ENCODE results near the gene CAMK2D. TPM values are rescaled to one million over a fixed set of nuclear protein-coding genes. Genes with fewer than 3 reads are reported as not detected.

Gene CAMK2D
- total and polyA plus RNA-seq, 7 donors = 24.3 to 78.1 (median 54.0) TPM

GRCh38 chr4:113437129-113437528 lies 324.4 kb downstream of the CAMK2D start:
- intact Hi-C loops (cut with DNase I) = loop anchor here (5.0 kb wide), 1 partner anchor 325 kb away; the partner anchor contains the start of gene CAMK2D
- H3K27me3 ChIP-seq = no peaks in the 10 kb centered on the region
- H3K4me1 ChIP-seq = peaks cover 0 to 63% (median 49%) of the 10 kb centered on the region in 4 donors
- no peak overlapping the region for H3K4me3 ChIP-seq
- TF ChIP-seq CTCF (IDR thresholded peaks at IDR 0.05) = no peak
- TF ChIP-seq EP300 (IDR thresholded peaks at IDR 0.05) = peak in 1 of 4 donors; percentile 14
- peak in 3 of 4 donors; percentile 41 to 76 (median 67) for TF ChIP-seq POLR2AphosphoS5 (IDR thresholded peaks at IDR 0.05)
- no peaks in the 10 kb centered on the region for H3K9me3 ChIP-seq
- no peak for DNase-seq
- H3K27ac ChIP-seq = peak overlapping the region; percentile 59 to 81 (median 72)
- 59 to 70% methylated on average over 3 of the region's 3 CpGs for WGBS, 2 donors
- H3K36me3 ChIP-seq = no peaks in the 10 kb centered on the region

- no peak overlapping the region for H3K4me3 ChIP-seq
- peak overlapping the region; percentile 59 to 81 (median 72) for H3K27ac ChIP-seq
- no peak for DNase-seq
- no peaks in the 10 kb centered on the region for H3K27me3 ChIP-seq
- H3K9me3 ChIP-seq = no peaks in the 10 kb centered on the region
- H3K4me1 ChIP-seq = peaks cover 0 to 63% (median 49%) of the 10 kb centered on the region in 4 donors
- TF ChIP-seq CTCF (IDR thresholded peaks at IDR 0.05) (no peak), EP300 (IDR thresholded peaks at IDR 0.05) (peak in 1 of 4 donors; percentile 3), POLR2AphosphoS5 (IDR thresholded peaks at IDR 0.05) (peak in 1 of 4 donors; percentile 3)
- intact Hi-C loops (cut with DNase I) = loop anchor here (5.0 kb wide), 1 partner anchor 326 kb away; the partner anchor contains the start of gene CAMK2D
- WGBS, 2 donors = 16 to 30% methylated on average over 3 of the region's 3 CpGs
- no peaks in the 10 kb centered on the region for H3K36me3 ChIP-seq
These were observed 325.2 kb downstream of the CAMK2D start for GRCh38 chr4:113436360-113436759.

GRCh38 chr4:113435893-113436292 lies 325.6 kb downstream of the CAMK2D start:
- Histone ChIP-seq H3K4me1 (peaks cover 0 to 63% (median 49%) of the 10 kb centered on the region in 4 donors), H3K27ac (peak overlapping the region; percentile 59 to 81 (median 72)), H3K27me3 (no peaks in the 10 kb centered on the region), H3K36me3 (no peaks in the 10 kb centered on the region), H3K9me3 (no peaks in the 10 kb centered on the region), H3K4me3 (no peak overlapping the region)
- intact Hi-C loops (cut with DNase I) = loop anchor here (5.0 kb wide), 1 partner anchor 326 kb away; the partner anchor contains the start of gene CAMK2D
- TF ChIP-seq CTCF (IDR thresholded peaks at IDR 0.05) (no peak), POLR2AphosphoS5 (IDR thresholded peaks at IDR 0.05) (peak; percentile 15 to 77 (median 61)), EP300 (IDR thresholded peaks at IDR 0.05) (peak in 1 of 4 donors; percentile 5), POLR2A (IDR thresholded peaks at IDR 0.05) (no peak)
- 59 to 72% methylated on average over 7 of the region's 7 CpGs for WGBS, 2 donors
- DNase-seq = peak; percentile 85

- 61 to 78% methylated on average over 3 of the region's 3 CpGs for WGBS, 2 donors
- no peak for DNase-seq
- Histone ChIP-seq H3K27ac (peak overlapping the region in 2 of 4 donors; percentile 77 to 81), H3K4me3 (no peak overlapping the region), H3K9me3 (no peaks in the 10 kb centered on the region), H3K36me3 (no peaks in the 10 kb centered on the region), H3K4me1 (peaks cover 0 to 50% (median 45%) of the 10 kb centered on the region in 4 donors), H3K27me3 (no peaks in the 10 kb centered on the region)
- TF ChIP-seq CTCF (IDR thresholded peaks at IDR 0.05) (no peak), EP300 (IDR thresholded peaks at IDR 0.05) (no peak), POLR2AphosphoS5 (IDR thresholded peaks at IDR 0.05) (no peak), POLR2A (IDR thresholded peaks at IDR 0.05) (no peak)
- intact Hi-C loops (cut with DNase I) = loop anchor here (5.0 kb wide), 1 partner anchor 37 kb away; no protein-coding TSS in a partner anchor
These were observed 327.3 kb downstream of the CAMK2D start for GRCh38 chr4:113434247-113434587.

Measured in sigmoid colon (tissue), 7 donors.